H1 (cell line): ENCODE data around the gene ENPP3.

Experiments
- BACH1 ChIP-seq: IDR thresholded peaks from 2 replicates; pipeline ENCODE4 v1.6.1; 2012; ENCODE audit warnings: low read length, improper control_type of control experiment
- CHD7 ChIP-seq: fragments of 300-600 bp; sonication (generic); IDR thresholded peaks from 2 replicates; pipeline ENCODE4 v1.7.1; 2012; ENCODE audit warnings: low read length, moderate library complexity, mild to moderate bottlenecking, inconsistent platforms; ENCODE audit not compliant: insufficient replicate concordance
- CTCF ChIP-seq, 3 experiments: IDR thresholded peaks; 1 replicate in 2 of 3; 2 replicates in 1 of 3; pipeline versions ENCODE4 v1.5.1 to v1.6.1; 2011; ENCODE audit warnings: low read length in 3 of 3, mild to moderate bottlenecking in 3 of 3, inconsistent platforms in 2 of 3, low read depth in 1 of 3, moderate library complexity in 1 of 3; ENCODE audit not compliant: insufficient read depth in 1 of 3; ENCODE audit errors: control extremely low read depth in 1 of 3
- EGR1 ChIP-seq: IDR thresholded peaks from 2 replicates; pipeline ENCODE4 v1.6.1; 2011; ENCODE audit warnings: low read depth, low read length, borderline replicate concordance
- EZH2 ChIP-seq: fragments of 200-600 bp; sonication (generic); IDR thresholded peaks from 2 replicates; pipeline ENCODE4 v1.7.1; 2012; ENCODE audit warnings: low read depth, mild to moderate bottlenecking, moderate library complexity, low read length, inconsistent platforms; ENCODE audit not compliant: severe bottlenecking
- MAX ChIP-seq: IDR thresholded peaks from 2 replicates; pipeline ENCODE4 v1.6.1; 2012; ENCODE audit warnings: inconsistent platforms
- POLR2A ChIP-seq, 2 experiments: IDR thresholded peaks; 1 replicate in 1 of 2; 2 replicates in 1 of 2; pipeline ENCODE4 v1.6.1; 2011; ENCODE audit warnings: low read depth in 2 of 2, low read length in 2 of 2, mild to moderate bottlenecking in 2 of 2; ENCODE audit errors: control extremely low read depth in 1 of 2
- POLR2AphosphoS5 ChIP-seq: IDR thresholded peaks from 2 replicates; pipeline ENCODE4 v1.6.1; 2011; ENCODE audit warnings: low read depth, low read length
- RXRA ChIP-seq: IDR thresholded peaks from 2 replicates; pipeline ENCODE4 v1.6.1; 2011; ENCODE audit warnings: low read depth, mild to moderate bottlenecking, low read length, moderate library complexity; ENCODE audit not compliant: insufficient read depth
- TAF1 ChIP-seq: IDR thresholded peaks from 2 replicates; pipeline ENCODE4 v1.6.1; 2011; ENCODE audit warnings: mild to moderate bottlenecking, low read depth, low read length
- TCF12 ChIP-seq: IDR thresholded peaks from 2 replicates; pipeline ENCODE4 v1.6.1; 2011; ENCODE audit warnings: low read depth, mild to moderate bottlenecking, low read length
- YY1 ChIP-seq: IDR thresholded peaks from 2 replicates; pipeline ENCODE4 v1.6.1; 2011; ENCODE audit warnings: low read depth, mild to moderate bottlenecking, low read length
- ZNF274 ChIP-seq: IDR thresholded peaks from 2 replicates; pipeline ENCODE4 v1.7.0; 2012; ENCODE audit warnings: low read length, borderline replicate concordance; ENCODE audit errors: extremely low read depth

GRCh38 chr6:131635384-131636340 is 1.4 kb upstream of the ENPP3 start:
- TF ChIP-seq POLR2A (IDR thresholded peaks at IDR 0.05; ENCODE audit: control extremely low read depth in 1 of 2, low read depth in 2 of 2, low read length in 2 of 2) (no peak), TAF1 (no peak), CTCF (IDR thresholded peaks at IDR 0.05; ENCODE audit: control extremely low read depth in 1 of 3, insufficient read depth in 1 of 3, low read depth in 1 of 3, low read length in 3 of 3) (no peak), ZNF274 (no peak), TCF12 (no peak), YY1 (no peak), RXRA (no peak), BACH1 (no peak), POLR2AphosphoS5 (no peak), MAX (no peak), EGR1 (no peak), EZH2 (no peak), CHD7 (no peak)
